GM19043 (cell line): ENCODE data around the gene EEF1A2.

Source experiments
- ATAC-seq: cut with Tn5 transposase; IDR thresholded peaks from one replicate; pipeline ENCODE4 v1.9.1; 2021; ENCODE audit warnings: low read depth; ENCODE audit not compliant: unreplicated experiment

The EEF1A2 gene

DNA sequence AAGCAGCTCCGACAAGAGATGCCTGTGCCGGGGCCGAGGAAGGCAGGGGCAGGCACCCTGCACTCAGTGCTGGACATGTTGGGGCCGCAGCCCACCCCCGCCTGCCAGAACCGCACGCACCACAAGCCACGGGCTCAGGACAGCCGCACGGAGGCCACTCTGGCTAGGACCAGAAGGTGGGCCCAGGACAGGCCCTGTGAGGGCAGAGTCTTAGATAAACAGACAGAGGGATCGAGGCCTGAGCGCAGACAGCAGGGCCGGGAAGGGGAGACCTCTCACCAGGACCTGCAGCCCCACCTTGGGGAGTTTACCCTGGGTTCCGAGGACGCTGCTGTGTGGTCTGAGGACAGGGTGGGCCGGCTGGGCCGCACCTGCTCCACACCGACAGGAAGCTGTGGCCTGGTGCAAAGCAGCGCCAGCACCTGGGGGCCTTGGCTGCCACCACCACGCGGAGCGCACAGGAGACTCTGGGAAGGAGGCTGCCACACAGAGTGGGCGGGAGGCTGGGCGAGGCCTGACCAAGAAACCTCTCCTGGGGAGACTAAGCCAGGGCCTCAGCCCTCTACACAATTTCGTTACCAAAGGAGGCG is 58.4 kb downstream of the EEF1A2 start:
- ATAC-seq, result no peak

DNA sequence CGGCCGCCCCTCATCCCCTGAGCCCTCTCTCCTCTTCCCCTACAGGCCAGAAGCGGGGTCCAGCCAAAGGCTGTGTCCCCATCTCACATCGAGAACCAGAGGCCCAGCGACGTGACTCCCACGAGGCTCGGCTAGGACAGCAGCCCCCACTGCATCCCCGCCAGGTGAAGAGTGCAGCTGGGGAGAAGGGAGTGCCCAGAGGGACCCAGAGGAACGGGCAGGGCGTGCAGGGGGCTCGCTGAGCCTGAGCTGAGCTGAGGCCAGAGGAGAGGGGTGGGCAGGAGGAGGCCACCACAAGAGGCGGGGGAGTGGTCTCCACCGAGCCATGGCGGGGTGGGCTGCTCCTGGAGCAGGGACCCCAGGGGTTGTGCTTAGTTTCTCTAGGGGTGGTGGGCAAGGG is 59.0 kb downstream of the EEF1A2 start:
- ATAC-seq, result no peak

DNA sequence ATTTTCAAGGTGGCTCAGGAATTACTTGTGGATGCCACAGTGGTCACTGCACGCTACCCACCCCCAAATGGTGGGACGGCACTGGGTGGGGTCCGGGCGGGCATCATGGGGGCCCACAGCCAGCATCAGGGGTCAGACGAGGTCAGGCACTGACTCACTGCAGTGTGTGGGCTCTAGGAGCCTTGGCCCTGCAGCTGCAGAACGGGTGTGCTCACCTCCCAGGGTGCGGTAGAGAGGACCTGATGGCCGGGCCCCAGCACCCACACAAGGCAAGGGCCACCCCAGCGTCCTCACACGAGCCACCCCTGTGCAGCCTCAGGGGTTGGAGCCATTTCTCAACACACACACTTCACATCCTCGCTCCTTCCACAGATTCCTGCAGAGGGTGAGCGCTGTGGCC is 60.8 kb downstream of the EEF1A2 start:
- no peak for ATAC-seq
